B cell (primary cell): ENCODE results near the gene KIAA1328. TPM values are rescaled to one million over a fixed set of nuclear protein-coding genes. Genes with fewer than 3 reads are reported as not detected.

Experiments used
- ATAC-seq: fragments of 200-7000 bp; cut with Tn5 transposase; one replicate; pipeline ENCODE4 v1.10.0; 2021; ENCODE audit warnings: low read depth, mild to moderate bottlenecking, moderate number of reproducible peaks, moderate library complexity
- CTCF ChIA-PET: fragments of 350-600 bp; sonication (Branson Sonifier 250); formaldehyde crosslinking; loops from one replicate; lab custom pipeline; 2021; ENCODE audit warnings: antibody characterized with exemption, inconsistent platforms; lab: Charles Lee
- POLR2A ChIA-PET: fragments of 350-600 bp; sonication (Branson Sonifier 250); formaldehyde crosslinking; loops from one replicate; lab custom pipeline; 2021; ENCODE audit warnings: antibody characterized with exemption; lab: Charles Lee
- DNase-seq: peaks from one replicate; pipeline ENCODE4 v3.0.0; 2013
- H2AFZ ChIP-seq: 2 replicates; pipeline ENCODE4 v1.6.1; 2012; ENCODE audit warnings: mild to moderate bottlenecking, low read depth, low read length; ENCODE audit not compliant: insufficient read depth, poor library complexity, severe bottlenecking
- H3K27ac ChIP-seq, 2 donors: 1 replicate in 1 of 2; 2 replicates in 1 of 2; pipeline ENCODE4 v1.5.1; 2012 to 2013; ENCODE audit warnings: low read length in 2 of 2, mild to moderate bottlenecking in 2 of 2, moderate library complexity in 1 of 2
- H3K27me3 ChIP-seq, 4 experiments: fragments of 200-600 bp in 1 of 4; sonication (generic) in 1 of 4; replicated peaks in 1 of 4; 1 replicate in 2 of 4; 2 replicates in 2 of 4; pipeline versions ENCODE4 v1.6.1 to v1.7.0; 2013 to 2016; ENCODE audit warnings: low read length in 3 of 4, mild to moderate bottlenecking in 2 of 4, mixed read lengths in 1 of 4, moderate library complexity in 1 of 4; ENCODE audit not compliant: insufficient read depth in 4 of 4, control insufficient read depth in 3 of 4; ENCODE audit errors: control extremely low read depth in 1 of 4
- H3K36me3 ChIP-seq, 2 experiments: replicated peaks in 1 of 2; 1 replicate in 1 of 2; 2 replicates in 1 of 2; pipeline versions ENCODE4 v1.6.1 to v1.7.1; 2013; ENCODE audit warnings: low read length in 1 of 2; ENCODE audit not compliant: insufficient read depth in 2 of 2, control insufficient read depth in 1 of 2; ENCODE audit errors: control extremely low read depth in 1 of 2, extremely low read depth in 1 of 2
- H3K4me1 ChIP-seq, 2 donors: fragments of 200-600 bp in 1 of 2; sonication (generic) in 1 of 2; 1 replicate in 1 of 2; 2 replicates in 1 of 2; pipeline versions ENCODE4 v1.5.1 to v1.6.1; 2013 to 2017; ENCODE audit warnings: low read length in 2 of 2; ENCODE audit not compliant: control insufficient read depth in 2 of 2, insufficient read depth in 2 of 2
- H3K4me2 ChIP-seq: replicated peaks from 2 replicates; pipeline ENCODE3; 2012; ENCODE audit warnings: mild to moderate bottlenecking, low read depth, low read length; ENCODE audit not compliant: poor library complexity, severe bottlenecking
- H3K4me3 ChIP-seq, 5 experiments: fragments of 200-600 bp in 1 of 5; sonication (generic) in 1 of 5; 1 replicate in 3 of 5; 2 replicates in 2 of 5; pipeline versions ENCODE4 v1.5.1 to v1.7.0; 2011 to 2016; ENCODE audit warnings: low read length in 4 of 5, mild to moderate bottlenecking in 4 of 5, low read depth in 2 of 5, control low read depth in 1 of 5, moderate library complexity in 1 of 5; ENCODE audit not compliant: insufficient read depth in 1 of 5; ENCODE audit errors: control extremely low read depth in 1 of 5, extremely low read depth in 1 of 5
- H3K79me2 ChIP-seq: fragments of 200-600 bp; sonication (generic); one replicate; pipeline ENCODE4 v1.6.0; 2016; ENCODE audit warnings: low read length; ENCODE audit not compliant: control insufficient read depth, insufficient read depth
- H3K9ac ChIP-seq: fragments of 200-600 bp; sonication (generic); 2 replicates; pipeline ENCODE4 v1.6.1; 2017; ENCODE audit warnings: mild to moderate bottlenecking, low read length, moderate library complexity
- H3K9me3 ChIP-seq, 3 donors: one replicate each; pipeline versions ENCODE4 v1.6.1 to v1.7.1; 2013; ENCODE audit warnings: low read length in 2 of 3; ENCODE audit not compliant: control insufficient read depth in 2 of 3, insufficient read depth in 1 of 3; ENCODE audit errors: control extremely low read depth in 1 of 3
- H4K20me1 ChIP-seq: 2 replicates; pipeline ENCODE4 v1.6.0; 2012; ENCODE audit warnings: mild to moderate bottlenecking, low read length; ENCODE audit not compliant: insufficient read depth, control insufficient read depth, poor library complexity, severe bottlenecking
- H3K27ac Mint-ChIP-seq: one replicate; pipeline ENCODE4 v1.8.0; 2021; ENCODE audit warnings: mixed read lengths
- H3K27me3 Mint-ChIP-seq: one replicate; pipeline ENCODE4 v1.8.0; 2021; ENCODE audit warnings: mixed read lengths
- H3K4me1 Mint-ChIP-seq: one replicate; pipeline ENCODE4 v1.8.0; 2021; ENCODE audit warnings: mixed read lengths
- H3K4me3 Mint-ChIP-seq: one replicate; pipeline ENCODE4 v1.8.0; 2021; ENCODE audit warnings: mixed read lengths
- H3K9me3 Mint-ChIP-seq: one replicate; pipeline ENCODE4 v1.8.0; 2022; ENCODE audit warnings: mixed read lengths; ENCODE audit not compliant: insufficient read depth
- EZH2 ChIP-seq: IDR thresholded peaks from 2 replicates; pipeline ENCODE4 v1.6.1; 2012; ENCODE audit warnings: borderline replicate concordance, low read depth, mild to moderate bottlenecking, moderate library complexity, low read length; ENCODE audit not compliant: insufficient read depth, poor library complexity, severe bottlenecking
- WGBS: methylation state at CpG from one replicate; pipeline ENCODE4 v1.1.5; 2013; ENCODE audit warnings: missing lambda C conversion rate; ENCODE audit not compliant: insufficient coverage; 5-methylcytosine and 5-hydroxymethylcytosine counted together
- intact Hi-C: fragments of 100-400 bp; cut with micrococcal nuclease; formaldehyde crosslinking; loops from one replicate; pipeline ENCODE4 v1.10.0; 2022
- polyA plus RNA-seq: library from polyadenylated mRNA; depleted of rRNA; stranded (reverse); fragments of >200 nt; gene quantifications from 2 replicates; pipeline ENCODE4 v1.2.3, GENCODE V29; 2012
- total RNA-seq, 2 donors: library from RNA; stranded (reverse); fragments of 120-200 nt in 1 of 2; gene quantifications; 1 replicate in 1 of 2; 2 replicates in 1 of 2; pipeline versions ENCODE4 v1.2.3 to v1.2.4, GENCODE V29; 2013 to 2022
- TF ChIP-seq, protein P1 (sequence below): fragments of 200-600 bp; IDR thresholded peaks from one replicate; pipeline ENCODE4 v1.8.0; 2022; ENCODE audit warnings: antibody characterized with exemption, mild to moderate bottlenecking

The KIAA1328 gene
- total and polyA plus RNA-seq, 2 donors (not counting 1 experiment from before 2014, with no cell fraction given) = 9.1 to 22.1 TPM

DNA sequence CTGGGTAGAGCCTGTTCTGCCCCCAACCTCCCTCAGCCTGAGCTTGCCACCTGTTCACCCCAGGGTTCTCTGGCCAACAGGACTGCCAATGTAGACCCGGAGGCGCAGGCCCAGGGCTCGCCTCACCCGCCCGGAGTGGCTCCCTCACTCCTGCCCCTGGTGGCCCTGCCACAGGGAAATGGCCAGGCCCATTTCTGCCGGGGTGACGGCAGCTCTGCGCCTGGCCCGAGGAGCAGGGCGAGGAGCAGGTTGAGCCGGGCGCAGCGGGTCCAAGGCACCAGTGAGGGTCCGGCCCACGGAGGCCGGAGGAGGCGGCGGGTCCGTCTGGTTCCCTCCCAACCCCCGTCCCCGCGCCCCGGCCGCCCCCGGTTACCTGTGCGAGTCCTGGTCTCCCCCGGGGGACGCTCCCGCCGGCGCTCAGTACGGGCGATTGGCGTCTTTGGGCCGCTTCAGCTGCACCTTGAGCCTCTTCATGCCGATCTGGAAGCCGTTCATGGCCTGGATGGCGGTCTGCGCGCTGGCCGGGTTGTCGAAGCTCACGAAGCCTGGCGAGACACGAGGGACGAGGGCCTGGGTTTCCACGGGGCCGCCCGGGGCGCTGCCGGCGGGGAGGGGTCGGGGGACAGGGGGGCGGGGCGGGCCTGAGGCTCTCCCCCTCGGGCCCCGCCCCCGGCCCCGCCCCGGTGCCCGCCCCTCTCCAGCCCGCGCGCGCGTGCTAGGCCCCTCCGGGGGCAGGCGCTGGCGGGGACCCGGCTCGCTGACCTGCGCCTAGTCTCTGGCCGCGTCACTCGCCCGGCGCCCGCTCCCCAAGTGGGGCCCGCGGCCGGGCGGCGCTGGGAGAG, 424.7 kb downstream of the KIAA1328 start:
- Mint-ChIP-seq H3K4me3 (peak overlapping the region; percentile 63), H3K27me3 (peaks cover 68% of the 10 kb centered on the region), H3K9me3 (no peaks in the 10 kb centered on the region), H3K27ac (no peak overlapping the region), H3K4me1 (peaks cover 10% of the 10 kb centered on the region)
- POLR2A ChIA-PET = no interaction called here
- ATAC-seq (peak; percentile 39), DNase-seq (peak; percentile 13)
- Histone ChIP-seq H3K4me1 (peaks cover 0 to 4% of the 10 kb centered on the region in 2 donors), H3K27me3 (peaks cover 0 to 37% (median 7%) of the 10 kb centered on the region in 4 experiments), H3K79me2 (no peaks in the 10 kb centered on the region), H3K9me3 (peaks cover 0 to 16% (median 0%) of the 10 kb centered on the region in 3 donors), H4K20me1 (no peaks in the 10 kb centered on the region), H3K27ac (no peak overlapping the region), H3K36me3 (no peaks in the 10 kb centered on the region), H3K4me3 (peak overlapping the region in 3 of 5 experiments; percentile 15 to 25 (median 20)), H3K9ac (no peak overlapping the region), H3K4me2 (peak overlapping the region; percentile 66), H2AFZ (peak overlapping the region; percentile 49)
- CTCF ChIA-PET = no interaction called here
- WGBS = 8% methylated on average over 81 of the region's 83 CpGs
- intact Hi-C loops = no loop called here
- no peak for TF ChIP-seq EZH2
- TF ChIP-seq, protein P1, sequence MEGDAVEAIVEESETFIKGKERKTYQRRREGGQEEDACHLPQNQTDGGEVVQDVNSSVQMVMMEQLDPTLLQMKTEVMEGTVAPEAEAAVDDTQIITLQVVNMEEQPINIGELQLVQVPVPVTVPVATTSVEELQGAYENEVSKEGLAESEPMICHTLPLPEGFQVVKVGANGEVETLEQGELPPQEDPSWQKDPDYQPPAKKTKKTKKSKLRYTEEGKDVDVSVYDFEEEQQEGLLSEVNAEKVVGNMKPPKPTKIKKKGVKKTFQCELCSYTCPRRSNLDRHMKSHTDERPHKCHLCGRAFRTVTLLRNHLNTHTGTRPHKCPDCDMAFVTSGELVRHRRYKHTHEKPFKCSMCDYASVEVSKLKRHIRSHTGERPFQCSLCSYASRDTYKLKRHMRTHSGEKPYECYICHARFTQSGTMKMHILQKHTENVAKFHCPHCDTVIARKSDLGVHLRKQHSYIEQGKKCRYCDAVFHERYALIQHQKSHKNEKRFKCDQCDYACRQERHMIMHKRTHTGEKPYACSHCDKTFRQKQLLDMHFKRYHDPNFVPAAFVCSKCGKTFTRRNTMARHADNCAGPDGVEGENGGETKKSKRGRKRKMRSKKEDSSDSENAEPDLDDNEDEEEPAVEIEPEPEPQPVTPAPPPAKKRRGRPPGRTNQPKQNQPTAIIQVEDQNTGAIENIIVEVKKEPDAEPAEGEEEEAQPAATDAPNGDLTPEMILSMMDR = no peak

DNA sequence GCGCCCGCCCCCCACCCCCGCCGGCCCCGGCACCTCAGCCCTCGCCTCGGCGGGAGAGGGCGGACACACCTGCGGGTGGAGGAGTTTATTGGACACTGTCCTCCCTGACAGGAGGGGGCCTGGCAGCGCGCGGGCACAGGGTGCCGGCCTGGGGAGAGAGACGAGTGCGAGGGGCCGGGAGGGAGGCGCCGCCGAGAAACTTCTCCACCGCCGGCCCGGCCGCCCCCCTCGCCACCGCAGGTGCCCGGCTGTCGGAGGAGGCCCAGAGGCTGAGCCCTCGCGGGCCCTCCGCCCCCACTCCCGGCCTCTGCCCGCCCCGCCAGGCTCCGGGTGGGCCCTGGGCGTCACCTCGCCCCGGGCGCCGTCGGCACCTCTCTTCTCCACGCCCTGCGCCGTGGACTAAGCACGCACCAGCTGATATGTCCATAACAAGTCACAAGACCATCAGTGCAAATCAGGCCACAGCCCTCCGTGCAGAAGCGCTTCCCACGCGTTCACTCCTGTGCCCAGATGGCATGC, 425.4 kb downstream of the KIAA1328 start:
- Histone ChIP-seq H3K27me3 (peaks cover 0 to 37% (median 7%) of the 10 kb centered on the region in 4 experiments), H3K4me2 (peak overlapping the region; percentile 66), H3K36me3 (no peaks in the 10 kb centered on the region), H3K4me1 (peaks cover 0 to 4% of the 10 kb centered on the region in 2 donors), H3K27ac (no peak overlapping the region), H2AFZ (peak overlapping the region; percentile 28), H3K9me3 (peaks cover 0 to 16% (median 0%) of the 10 kb centered on the region in 3 donors), H4K20me1 (no peaks in the 10 kb centered on the region), H3K79me2 (no peaks in the 10 kb centered on the region), H3K9ac (peak overlapping the region; percentile 26), H3K4me3 (peak overlapping the region in 2 of 5 experiments; percentile 15 to 26)
- Mint-ChIP-seq H3K9me3 (no peaks in the 10 kb centered on the region), H3K27me3 (peaks cover 63% of the 10 kb centered on the region), H3K4me3 (peak overlapping the region; percentile 85), H3K27ac (no peak overlapping the region), H3K4me1 (peaks cover 10% of the 10 kb centered on the region)
- peak; percentile 10 for ATAC-seq
- ChIA-PET POLR2A (no interaction called here), CTCF (no interaction called here)
- intact Hi-C loops = no loop called here
- peak; percentile 16 for DNase-seq
- TF ChIP-seq, protein P1 = no peak
- no peak for TF ChIP-seq EZH2
- WGBS = 9% methylated on average over 47 of the region's 49 CpGs
